GM19193 (cell line): ENCODE measurements around the gene TMEM139.

ENCODE experiments used
- POLR2A ChIP-seq: IDR thresholded peaks from 4 replicates; pipeline ENCODE4 v1.6.1; 2011; ENCODE audit not compliant: insufficient read depth, insufficient read length; ENCODE audit errors: extremely low read depth

TMEM139 gene

GRCh38 chr7:143322760-143323633 is 38.2 kb downstream of the TMEM139 start:
- no peak for TF ChIP-seq POLR2A

- no peak for TF ChIP-seq POLR2A
Measured at GRCh38 chr7:143323653-143324052, 38.9 kb downstream of the TMEM139 start.

- no peak for TF ChIP-seq POLR2A
Measured at GRCh38 chr7:143325240-143325639, 40.5 kb downstream of the TMEM139 start.

- TF ChIP-seq POLR2A = no peak
Measured at GRCh38 chr7:143327903-143328302, 43.1 kb downstream of the TMEM139 start.

GRCh38 chr7:143329471-143330170 is 44.9 kb downstream of the TMEM139 start:
- no peak for TF ChIP-seq POLR2A

GRCh38 chr7:143331179-143331801 is 46.5 kb downstream of the TMEM139 start:
- TF ChIP-seq POLR2A = no peak

- no peak for TF ChIP-seq POLR2A
Measured at GRCh38 chr7:143334244-143334643, 49.5 kb downstream of the TMEM139 start.

- TF ChIP-seq POLR2A = no peak
Measured at GRCh38 chr7:143337216-143337615, 52.5 kb downstream of the TMEM139 start.
